Mammary epithelial cell (primary cell): ENCODE data around the gene GKN2.

Experiments used
- EZH2 ChIP-seq: IDR thresholded peaks from 2 replicates; pipeline ENCODE4 v1.6.1; 2012; ENCODE audit warnings: low read length, inconsistent platforms, borderline replicate concordance
- TF ChIP-seq, protein P1 (sequence below), 2 donors: IDR thresholded peaks in 1 of 2; conservative IDR thresholded peaks in 1 of 2; 2 replicates each; pipeline ENCODE4 v1.5.1; 2011 to 2012; ENCODE audit warnings: inconsistent platforms in 2 of 2, low read length in 2 of 2, mild to moderate bottlenecking in 2 of 2, control low read depth in 1 of 2, low read depth in 1 of 2; ENCODE audit not compliant: insufficient read depth in 1 of 2; ENCODE audit errors: extremely low read depth in 1 of 2

DNA sequence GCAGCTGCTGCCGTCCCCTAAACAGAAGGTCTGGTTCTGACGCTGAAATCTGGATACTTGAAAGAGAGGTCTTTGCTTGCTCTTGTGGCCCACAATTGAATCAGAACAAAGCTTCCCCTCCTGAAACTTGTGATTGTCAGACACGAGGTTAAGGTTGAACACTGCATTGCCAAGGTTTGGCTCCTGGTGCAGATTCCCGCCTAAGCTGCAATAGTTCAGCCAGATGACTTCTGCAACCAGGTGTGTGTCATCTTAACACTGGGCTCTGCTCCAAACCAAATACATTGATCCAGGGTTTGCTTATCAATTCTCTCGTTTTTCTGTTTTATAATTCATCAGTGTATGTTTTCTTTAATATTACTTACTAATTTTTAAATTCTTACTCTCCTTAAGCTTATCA lies 36.3 kb upstream of the GKN2 start:
- TF ChIP-seq, protein P1, sequence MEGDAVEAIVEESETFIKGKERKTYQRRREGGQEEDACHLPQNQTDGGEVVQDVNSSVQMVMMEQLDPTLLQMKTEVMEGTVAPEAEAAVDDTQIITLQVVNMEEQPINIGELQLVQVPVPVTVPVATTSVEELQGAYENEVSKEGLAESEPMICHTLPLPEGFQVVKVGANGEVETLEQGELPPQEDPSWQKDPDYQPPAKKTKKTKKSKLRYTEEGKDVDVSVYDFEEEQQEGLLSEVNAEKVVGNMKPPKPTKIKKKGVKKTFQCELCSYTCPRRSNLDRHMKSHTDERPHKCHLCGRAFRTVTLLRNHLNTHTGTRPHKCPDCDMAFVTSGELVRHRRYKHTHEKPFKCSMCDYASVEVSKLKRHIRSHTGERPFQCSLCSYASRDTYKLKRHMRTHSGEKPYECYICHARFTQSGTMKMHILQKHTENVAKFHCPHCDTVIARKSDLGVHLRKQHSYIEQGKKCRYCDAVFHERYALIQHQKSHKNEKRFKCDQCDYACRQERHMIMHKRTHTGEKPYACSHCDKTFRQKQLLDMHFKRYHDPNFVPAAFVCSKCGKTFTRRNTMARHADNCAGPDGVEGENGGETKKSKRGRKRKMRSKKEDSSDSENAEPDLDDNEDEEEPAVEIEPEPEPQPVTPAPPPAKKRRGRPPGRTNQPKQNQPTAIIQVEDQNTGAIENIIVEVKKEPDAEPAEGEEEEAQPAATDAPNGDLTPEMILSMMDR (conservative IDR thresholded peaks at IDR 0.05 in 1 of 2, IDR thresholded peaks at IDR 0.05 in 1 of 2; ENCODE audit: extremely low read depth in 1 of 2, insufficient read depth in 1 of 2, low read depth in 1 of 2, low read length in 2 of 2): no peak
- TF ChIP-seq EZH2: no peak
